HG03108 (cell line): ENCODE measurements around the gene AOX1.
"Not testable (repeated sequence)": the region's sequence is repeated elsewhere in the genome, so short reads cannot be mapped to it uniquely, and the experiment has no call there.

Source experiments
- ATAC-seq: cut with Tn5 transposase; IDR thresholded peaks from one replicate; pipeline ENCODE4 v1.9.1; 2021; ENCODE audit warnings: moderate library complexity; ENCODE audit not compliant: unreplicated experiment

Gene AOX1

GRCh38 chr2:200625282-200625681 is 39.5 kb downstream of the AOX1 start:
- no peak for ATAC-seq

GRCh38 chr2:200625958-200626363 is 40.1 kb downstream of the AOX1 start:
- no peak for ATAC-seq

GRCh38 chr2:200627110-200627770 is 41.4 kb downstream of the AOX1 start:
- no peak for ATAC-seq

DNA sequence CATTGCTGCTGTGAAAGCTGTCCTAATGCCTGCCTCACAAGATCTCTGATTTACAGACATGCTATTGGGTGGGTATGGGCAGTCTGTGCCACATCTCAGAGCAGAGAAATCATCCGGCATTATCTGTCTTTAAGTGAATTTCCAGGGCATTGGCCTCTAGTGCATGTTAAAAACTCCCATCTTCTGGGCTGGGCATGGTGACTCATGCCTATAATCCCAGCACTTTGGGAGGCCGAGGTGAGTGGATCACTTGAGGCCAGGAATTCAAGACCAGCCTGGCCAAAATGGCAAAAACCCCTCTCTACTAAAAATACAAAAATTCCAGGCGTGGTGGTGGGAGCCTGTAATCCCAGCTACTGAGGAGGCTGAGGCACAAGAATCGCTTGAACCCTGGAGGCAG is 42.6 kb downstream of the AOX1 start:
- not testable (repeated sequence) for ATAC-seq

GRCh38 chr2:200631287-200631686 is 45.5 kb downstream of the AOX1 start:
- ATAC-seq, result no peak

DNA sequence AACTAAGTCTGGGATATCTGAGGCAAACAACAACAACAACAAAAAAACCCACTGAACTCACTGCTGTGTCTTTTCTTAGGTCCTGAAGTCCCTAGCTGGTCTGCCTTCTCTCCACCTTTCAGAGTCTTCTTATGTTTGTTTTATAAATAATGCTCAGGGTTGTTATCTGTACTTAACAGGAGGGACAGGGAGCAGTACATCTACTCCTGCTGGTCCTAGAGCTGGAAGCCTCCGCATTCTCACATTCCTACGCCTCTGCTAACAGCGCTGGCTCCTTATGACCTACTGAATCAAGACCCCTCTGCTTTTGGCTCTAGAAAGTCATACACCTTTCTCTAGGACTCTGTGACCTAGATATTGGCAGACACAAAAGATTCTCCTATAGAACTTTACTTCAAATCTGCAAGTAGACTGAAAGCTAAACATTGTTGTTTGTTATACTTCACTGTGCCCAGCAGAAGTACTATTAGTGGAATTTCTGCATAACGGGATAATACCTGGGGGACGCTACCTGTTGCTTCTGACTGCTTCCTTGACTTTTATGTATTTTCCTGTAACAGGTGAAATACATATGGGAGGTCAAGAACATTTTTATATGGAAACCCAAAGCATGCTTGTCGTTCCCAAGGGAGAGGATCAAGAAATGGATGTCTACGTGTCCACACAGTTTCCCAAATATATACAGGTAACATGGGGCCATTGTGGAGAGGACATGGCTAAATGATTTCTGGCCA is 48.6 kb downstream of the AOX1 start:
- ATAC-seq, result no peak

DNA sequence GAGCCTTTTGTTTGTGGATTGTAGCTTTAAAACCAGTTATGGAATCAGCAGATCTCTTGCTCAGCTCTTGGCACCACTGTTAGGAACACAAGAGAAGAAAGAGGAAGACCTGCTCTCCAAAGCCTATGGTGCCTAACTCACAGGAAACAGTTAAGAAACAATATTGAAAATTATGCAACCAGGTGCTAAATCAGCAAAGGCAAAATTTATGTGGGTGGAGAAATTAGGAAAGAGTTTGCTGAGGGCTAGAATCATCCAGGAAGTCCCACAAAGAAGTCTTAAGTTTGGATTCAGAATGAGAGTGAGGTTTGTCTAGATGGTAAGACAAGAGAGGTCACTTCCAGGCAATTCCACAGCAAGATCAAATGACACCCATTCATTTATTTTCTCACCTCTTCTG is 49.4 kb downstream of the AOX1 start:
- ATAC-seq, result no peak

GRCh38 chr2:200637901-200638300 is 52.1 kb downstream of the AOX1 start:
- no peak for ATAC-seq

- ATAC-seq, result no peak
These were observed 54.4 kb downstream of the AOX1 start for GRCh38 chr2:200640176-200640575.

GRCh38 chr2:200640901-200641300 is 55.1 kb downstream of the AOX1 start:
- ATAC-seq, result no peak

DNA sequence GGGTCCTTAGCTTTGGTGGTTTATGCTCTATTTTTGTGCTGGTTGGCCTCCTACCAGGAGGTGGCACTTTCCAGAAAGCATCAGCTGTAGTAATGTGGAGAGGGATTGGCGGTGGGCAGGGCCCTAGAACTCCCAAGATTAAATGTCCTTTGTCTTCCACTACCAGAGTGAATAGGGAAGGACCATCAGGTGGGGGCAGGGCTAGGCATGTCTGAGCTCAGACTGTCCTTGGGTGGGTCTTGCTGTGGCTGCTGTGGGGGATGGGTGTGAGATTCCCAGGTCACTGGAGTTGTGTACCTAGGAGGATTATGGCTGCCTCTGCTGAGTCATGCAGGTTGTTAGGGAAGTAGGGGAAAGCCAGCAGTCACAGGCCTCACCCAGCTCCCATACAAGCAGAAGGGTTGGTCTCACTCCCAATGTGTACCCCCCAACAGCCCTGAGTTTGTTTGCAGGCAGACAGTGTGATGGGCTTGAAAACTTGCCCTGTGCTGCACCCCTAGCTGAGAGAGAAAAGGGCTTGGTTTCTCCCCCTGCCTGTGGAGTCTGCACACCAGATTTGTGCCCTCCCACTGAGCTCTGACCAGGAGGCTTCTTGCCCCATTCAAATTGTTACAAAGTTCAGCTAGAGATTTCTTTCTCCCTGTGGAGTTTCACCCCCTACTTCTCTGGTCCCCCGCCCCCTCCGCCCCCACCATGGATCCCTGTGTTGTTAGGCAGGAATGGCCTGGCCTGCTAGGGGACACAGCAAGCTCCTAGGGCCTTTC is 62.9 kb downstream of the AOX1 start:
- ATAC-seq, result not testable (repeated sequence)

GRCh38 chr2:200649724-200650123 is 63.9 kb downstream of the AOX1 start:
- ATAC-seq, result no peak

DNA sequence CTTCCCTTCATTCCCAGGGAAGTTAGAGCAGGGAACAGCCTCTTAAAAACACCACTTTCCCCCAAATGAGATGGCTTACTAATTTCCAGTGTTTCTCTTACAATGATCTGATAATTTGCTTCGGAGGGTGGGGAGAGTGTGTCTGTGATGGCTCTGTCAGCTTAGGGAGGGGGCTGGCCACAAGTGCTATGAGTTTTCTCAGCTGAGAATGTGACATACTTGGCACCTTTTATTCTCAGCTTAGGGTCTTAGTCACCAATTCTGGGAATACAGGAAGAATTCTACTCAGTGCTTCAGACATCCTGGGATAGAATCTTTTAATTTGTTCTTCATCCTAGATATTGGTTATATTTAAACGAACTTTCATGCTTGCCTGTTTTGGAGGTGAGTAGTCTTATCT is 64.4 kb downstream of the AOX1 start:
- ATAC-seq, result no peak

- no peak for ATAC-seq
These were observed 66.3 kb downstream of the AOX1 start for GRCh38 chr2:200652158-200652557.

- ATAC-seq, result no peak
These were observed 67.2 kb downstream of the AOX1 start for GRCh38 chr2:200653021-200653420.

DNA sequence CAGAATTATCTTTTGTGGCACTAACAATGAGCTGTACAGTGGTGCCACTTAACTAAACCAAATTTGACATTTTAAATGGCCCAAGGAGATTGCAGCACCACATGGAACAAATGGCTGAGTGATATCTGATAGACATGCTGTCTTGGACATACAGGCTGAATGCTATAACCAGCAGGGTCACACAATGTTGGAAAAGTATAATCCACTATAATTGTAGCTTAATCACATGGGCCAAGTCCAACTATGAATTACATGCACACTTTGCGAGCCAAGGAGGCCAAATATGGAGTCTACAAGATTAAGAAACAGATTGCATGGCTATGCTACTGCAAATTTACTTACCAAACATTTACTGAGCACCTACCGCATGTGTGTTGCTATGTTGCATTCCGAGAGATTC is 69.0 kb downstream of the AOX1 start:
- no peak for ATAC-seq

- ATAC-seq, result no peak
These were observed 70.2 kb downstream of the AOX1 start for GRCh38 chr2:200655918-200656580.

DNA sequence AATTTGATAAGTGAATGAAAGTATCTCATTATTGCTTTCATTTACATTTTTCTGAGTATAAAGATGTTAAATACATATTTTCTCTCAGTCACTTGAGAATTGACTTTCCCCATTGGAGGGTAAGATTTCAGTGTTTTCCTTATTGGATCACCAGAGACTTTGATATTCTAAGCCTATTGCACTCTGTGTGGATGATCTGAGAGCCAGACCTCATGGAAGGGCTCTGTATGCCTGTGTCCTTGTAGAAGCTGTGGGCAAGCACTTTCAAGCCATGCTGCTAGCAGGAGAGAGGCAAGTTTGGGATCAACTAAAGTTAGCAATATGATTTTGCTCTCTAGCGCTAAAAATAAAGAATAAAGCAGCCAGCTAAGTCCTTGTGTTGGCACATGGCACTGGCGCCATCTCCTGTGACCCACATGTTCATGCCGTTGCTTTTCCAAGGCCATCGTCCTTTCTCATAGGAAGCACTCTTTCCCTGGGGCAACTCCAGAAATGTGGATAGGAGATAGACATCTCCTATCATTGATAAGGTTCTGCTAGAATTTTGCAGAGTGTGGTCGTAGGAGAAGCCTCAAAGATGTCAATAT is 72.6 kb downstream of the AOX1 start:
- ATAC-seq, result no peak

DNA sequence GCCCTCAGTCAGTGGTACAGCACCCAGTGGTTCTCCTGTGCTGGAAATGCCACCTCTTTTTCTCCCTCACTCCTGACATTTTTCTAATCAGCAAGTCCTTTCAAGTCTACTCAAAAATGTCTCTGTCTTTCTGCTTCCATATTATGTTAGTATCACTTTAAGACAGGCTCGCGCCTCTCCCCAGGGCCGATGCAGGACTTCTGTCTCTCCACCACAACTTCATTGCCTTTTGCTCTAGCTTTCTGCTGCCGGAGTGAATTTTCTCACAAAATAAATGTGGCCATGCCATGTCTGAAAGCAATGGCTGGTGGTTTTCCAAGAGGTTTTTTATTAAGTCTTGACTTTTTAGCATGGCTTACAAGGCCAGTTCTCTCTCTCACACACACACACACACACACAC is 73.6 kb downstream of the AOX1 start:
- no peak for ATAC-seq

GRCh38 chr2:200661477-200661876 is 75.7 kb downstream of the AOX1 start:
- no peak for ATAC-seq

- ATAC-seq, result no peak
These were observed 76.9 kb downstream of the AOX1 start for GRCh38 chr2:200662727-200663126.
